Endothelial cell of umbilical vein (primary cell): ENCODE data around the gene SNCAIP. TPM values are rescaled to one million over a fixed set of nuclear protein-coding genes. Genes with fewer than 3 reads are reported as not detected.

Experiments used
- BruUV-seq: library from RNA; stranded (reverse); fragments of 400-500 nt; replicated peaks from 2 replicates; lab custom pipeline; 2021; lab: Mats Ljungman, UMichigan
- CTCF ChIA-PET: fragments of 300-600, 350-600 bp; sonication (Branson Sonifier 250); formaldehyde crosslinking; loops from one replicate; lab custom pipeline; 2021; ENCODE audit warnings: antibody characterized with exemption, inconsistent platforms; lab: Charles Lee
- POLR2A ChIA-PET: fragments of 300-600, 350-600 bp; sonication (Branson Sonifier 250); formaldehyde crosslinking; loops from one replicate; lab custom pipeline; 2021; ENCODE audit warnings: antibody characterized with exemption, inconsistent platforms; lab: Charles Lee
- DNase-seq: peaks from one replicate; pipeline ENCODE4 v3.0.0-alpha.2; 2011; ENCODE audit warnings: low read depth, low spot score
- FAIRE-seq: peaks from 2 replicates; lab custom pipeline; 2011; peaks lifted over from hg19 to GRCh38; lab: Jason Lieb, UNC
- H2AFZ ChIP-seq: 2 replicates; pipeline ENCODE4 v1.6.0; 2012; ENCODE audit warnings: low read depth, low read length, control low read depth, inconsistent platforms
- H3K27ac ChIP-seq: 2 replicates; pipeline ENCODE4 v1.5.1; 2011; ENCODE audit warnings: low read depth, mild to moderate bottlenecking, control low read depth, low read length, moderate library complexity; ENCODE audit not compliant: insufficient read depth
- H3K27me3 ChIP-seq, 2 experiments: 2 replicates each; pipeline versions ENCODE4 v1.6.0 to v1.6.1; 2011; ENCODE audit warnings: low read length in 2 of 2, mixed read lengths in 1 of 2; ENCODE audit not compliant: control insufficient read depth in 2 of 2, insufficient read depth in 2 of 2
- H3K36me3 ChIP-seq, 2 experiments: 2 replicates in 1 of 2; 3 replicates in 1 of 2; pipeline ENCODE4 v1.5.1; 2011; ENCODE audit warnings: low read length in 2 of 2, mild to moderate bottlenecking in 1 of 2, moderate library complexity in 1 of 2; ENCODE audit not compliant: control insufficient read depth in 2 of 2, insufficient read depth in 2 of 2; ENCODE audit errors: extremely low read depth in 1 of 2
- H3K4me1 ChIP-seq: 3 replicates; pipeline ENCODE4 v1.5.1; 2011; ENCODE audit warnings: mild to moderate bottlenecking, low read length; ENCODE audit not compliant: control insufficient read depth, insufficient read depth; ENCODE audit errors: extremely low read depth
- H3K4me2 ChIP-seq: 2 replicates; pipeline ENCODE4 v1.6.1; 2011; ENCODE audit warnings: low read length, control low read depth, mixed read lengths; ENCODE audit not compliant: insufficient read depth
- H3K4me3 ChIP-seq, 3 experiments: fragments of 200-600 bp in 1 of 3; sonication (generic), shearing (Covaris generic) in 1 of 3; replicated peaks in 1 of 3; 2 replicates each; pipeline ENCODE4 v1.5.1; 2011 to 2016; ENCODE audit warnings: control low read depth in 3 of 3, low read length in 3 of 3, mild to moderate bottlenecking in 2 of 3, inconsistent platforms in 1 of 3, low read depth in 1 of 3, moderate library complexity in 1 of 3; ENCODE audit not compliant: insufficient read depth in 1 of 3
- H3K79me2 ChIP-seq: 2 replicates; pipeline ENCODE4 v1.6.0; 2012; ENCODE audit warnings: low read length, inconsistent platforms; ENCODE audit not compliant: control insufficient read depth, insufficient read depth
- H3K9ac ChIP-seq: replicated peaks from 2 replicates; pipeline ENCODE3; 2011; ENCODE audit warnings: low read length, control low read depth; ENCODE audit not compliant: insufficient read depth; ENCODE audit errors: extremely low read depth
- H3K9me1 ChIP-seq: replicated peaks from 3 replicates; pipeline ENCODE4 v1.6.0; 2011; ENCODE audit warnings: mild to moderate bottlenecking, low read length; ENCODE audit not compliant: control insufficient read depth, insufficient read depth; ENCODE audit errors: extremely low read depth
- H3K9me3 ChIP-seq: replicated peaks from 2 replicates; pipeline ENCODE4 v1.5.1; 2012; ENCODE audit warnings: low read length, inconsistent platforms; ENCODE audit not compliant: control insufficient read depth, insufficient read depth
- H4K20me1 ChIP-seq: replicated peaks from 2 replicates; pipeline ENCODE3; 2011; ENCODE audit warnings: mild to moderate bottlenecking, low read length; ENCODE audit not compliant: control insufficient read depth, insufficient read depth; ENCODE audit errors: extremely low read depth
- EZH2 ChIP-seq: IDR thresholded peaks from 2 replicates; pipeline ENCODE4 v1.6.1; 2012; ENCODE audit warnings: borderline replicate concordance, low read depth, mild to moderate bottlenecking, moderate library complexity, low read length, inconsistent platforms; ENCODE audit not compliant: severe bottlenecking
- GATA2 ChIP-seq: IDR thresholded peaks from 2 replicates; pipeline ENCODE4 v1.7.0; 2011; ENCODE audit warnings: low read depth, mild to moderate bottlenecking, moderate library complexity, mixed read lengths, low read length; ENCODE audit not compliant: insufficient read length, insufficient read depth
- JUN ChIP-seq: IDR thresholded peaks from 2 replicates; pipeline ENCODE4 v1.6.1; 2011; ENCODE audit warnings: borderline replicate concordance, low read depth; ENCODE audit not compliant: insufficient read length, insufficient read depth
- MAX ChIP-seq: IDR thresholded peaks from 2 replicates; pipeline ENCODE4 v1.6.1; 2011; ENCODE audit not compliant: insufficient read depth, insufficient read length
- MYC ChIP-seq: IDR thresholded peaks from one replicate; pipeline ENCODE4 v1.6.1; 2011; ENCODE audit warnings: mild to moderate bottlenecking, low read depth, low read length
- POLR2A ChIP-seq: IDR thresholded peaks from 2 replicates; pipeline ENCODE4 v1.6.1; 2012; ENCODE audit warnings: low read depth, mild to moderate bottlenecking, control low read depth, low read length
- POLR2AphosphoS5 ChIP-seq: IDR thresholded peaks from 2 replicates; pipeline ENCODE4 v1.6.1; 2012; ENCODE audit warnings: low read depth, mild to moderate bottlenecking, control low read depth, low read length, moderate library complexity; ENCODE audit not compliant: insufficient read depth
- dilution Hi-C: fragments of 300-500 bp; cut with MboI; formaldehyde crosslinking; loops from one replicate; pipeline ENCODE4 v1.15.0; 2019; ENCODE audit warnings: low sequenced_read_pairs; ENCODE audit not compliant: extremely low pct_ligation_motif_present
- intact Hi-C: fragments of 100-400 bp; cut with micrococcal nuclease; formaldehyde crosslinking; loops from one replicate; pipeline ENCODE4 v1.10.0; 2022
- polyA plus RNA-seq, 4 experiments: library from polyadenylated mRNA; depleted of rRNA in 3 of 4; stranded (reverse) in 3 of 4; unstranded in 1 of 4; fragments of >200 nt; gene quantifications; 2 replicates each; pipeline versions ENCODE4 v1.2.1 to v1.2.3, GENCODE V29; 2011 to 2012; ENCODE audit warnings: missing spikeins in 1 of 4
- total RNA-seq: library from RNA; stranded (reverse); gene quantifications from 2 replicates; pipeline ENCODE4 v1.2.3, GENCODE V29; 2021
- TF ChIP-seq, protein P1 (sequence below), 2 donors: IDR thresholded peaks; 1 replicate in 1 of 2; 2 replicates in 1 of 2; pipeline ENCODE4 v1.5.1; 2011; ENCODE audit warnings: low read length in 2 of 2, mild to moderate bottlenecking in 2 of 2, moderate library complexity in 2 of 2, control low read depth in 1 of 2, inconsistent platforms in 1 of 2, low read depth in 1 of 2; ENCODE audit not compliant: insufficient read depth in 1 of 2; ENCODE audit errors: extremely low read depth in 1 of 2

Gene SNCAIP
- total and polyA plus RNA-seq, 2 donors (not counting 3 experiments of a cell fraction or from before 2014, with no cell fraction given): 13.1 to 42.0 TPM

GRCh38 chr5:122420537-122421236 is 108.7 kb downstream of the SNCAIP start:
- H3K4me3 ChIP-seq: no peak overlapping the region
- dilution Hi-C loops: no loop called here
- FAIRE-seq (no peak), DNase-seq (no peak)
- H3K27ac ChIP-seq: no peak overlapping the region
- CTCF ChIA-PET: interaction anchor here (2.3 kb wide), 1 partner anchor 225 kb away, joined by 9 read pairs; no protein-coding TSS in a partner anchor
- POLR2A ChIA-PET: no interaction called here
- H3K79me2 ChIP-seq: no peaks in the 10 kb centered on the region
- intact Hi-C loops: no loop called here
- H3K9ac ChIP-seq: no peak overlapping the region
- TF ChIP-seq JUN: no peak
- no peak for TF ChIP-seq MYC
- no peak for TF ChIP-seq POLR2AphosphoS5
- no peak for TF ChIP-seq POLR2A
- TF ChIP-seq GATA2: no peak
- TF ChIP-seq MAX: no peak
- TF ChIP-seq, protein P1, sequence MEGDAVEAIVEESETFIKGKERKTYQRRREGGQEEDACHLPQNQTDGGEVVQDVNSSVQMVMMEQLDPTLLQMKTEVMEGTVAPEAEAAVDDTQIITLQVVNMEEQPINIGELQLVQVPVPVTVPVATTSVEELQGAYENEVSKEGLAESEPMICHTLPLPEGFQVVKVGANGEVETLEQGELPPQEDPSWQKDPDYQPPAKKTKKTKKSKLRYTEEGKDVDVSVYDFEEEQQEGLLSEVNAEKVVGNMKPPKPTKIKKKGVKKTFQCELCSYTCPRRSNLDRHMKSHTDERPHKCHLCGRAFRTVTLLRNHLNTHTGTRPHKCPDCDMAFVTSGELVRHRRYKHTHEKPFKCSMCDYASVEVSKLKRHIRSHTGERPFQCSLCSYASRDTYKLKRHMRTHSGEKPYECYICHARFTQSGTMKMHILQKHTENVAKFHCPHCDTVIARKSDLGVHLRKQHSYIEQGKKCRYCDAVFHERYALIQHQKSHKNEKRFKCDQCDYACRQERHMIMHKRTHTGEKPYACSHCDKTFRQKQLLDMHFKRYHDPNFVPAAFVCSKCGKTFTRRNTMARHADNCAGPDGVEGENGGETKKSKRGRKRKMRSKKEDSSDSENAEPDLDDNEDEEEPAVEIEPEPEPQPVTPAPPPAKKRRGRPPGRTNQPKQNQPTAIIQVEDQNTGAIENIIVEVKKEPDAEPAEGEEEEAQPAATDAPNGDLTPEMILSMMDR (IDR thresholded peaks at IDR 0.05; ENCODE audit: extremely low read depth in 1 of 2, insufficient read depth in 1 of 2, low read depth in 1 of 2, low read length in 2 of 2): no peak
- no peak for TF ChIP-seq EZH2
- BruUV-seq: no TSS peak
- no peaks in the 10 kb centered on the region for H3K4me1 ChIP-seq
- H4K20me1 ChIP-seq: no peaks in the 10 kb centered on the region
- no peak overlapping the region for H3K4me2 ChIP-seq
- H2AFZ ChIP-seq: no peak overlapping the region
- no peaks in the 10 kb centered on the region for H3K9me3 ChIP-seq
- H3K9me1 ChIP-seq: no peaks in the 10 kb centered on the region
- H3K36me3 ChIP-seq: peaks cover 0 to 5% of the 10 kb centered on the region in 2 experiments
- H3K27me3 ChIP-seq: no peaks in the 10 kb centered on the region
